Peyer's patch (tissue), 4 donors: ENCODE measurements around the gene FHOD3. TPM values are rescaled to one million over a fixed set of nuclear protein-coding genes. Genes with fewer than 3 reads are reported as not detected.

Experiments
- DNase-seq, 3 donors: peaks; one replicate each; pipeline ENCODE4 v3.0.0-alpha.2; 2017 to 2019
- H3K27ac ChIP-seq, 4 donors: fragments of 200-600 bp; sonication (generic); one replicate each; pipeline ENCODE4 v1.5.1; 2016 to 2019
- H3K27me3 ChIP-seq, 2 donors: fragments of 200-600 bp; sonication (generic); one replicate each; pipeline ENCODE4 v1.5.1; 2019
- H3K36me3 ChIP-seq, 3 donors: fragments of 200-600 bp; sonication (generic); one replicate each; pipeline ENCODE4 v1.5.1; 2016 to 2019
- H3K4me1 ChIP-seq, 4 donors: fragments of 200-600 bp; sonication (generic); one replicate each; pipeline ENCODE4 v1.5.1; 2016 to 2019
- H3K4me3 ChIP-seq, 4 donors: fragments of 200-600 bp; sonication (generic); 1 replicate in 3 of 4; 2 replicates in 1 of 4; pipeline ENCODE4 v1.5.1; 2016 to 2019; ENCODE audit warnings: mild to moderate bottlenecking in 1 of 4
- H3K9me3 ChIP-seq, 4 donors: fragments of 200-600 bp; sonication (generic); one replicate each; pipeline ENCODE4 v1.5.1; 2016 to 2019; ENCODE audit warnings: mild to moderate bottlenecking in 1 of 4
- POLR2A ChIP-seq, 2 donors: fragments of 450-650 bp; IDR thresholded peaks; one replicate each; pipeline ENCODE4 v1.5.1; 2017; ENCODE audit warnings: antibody characterized with exemption in 2 of 2, mild to moderate bottlenecking in 2 of 2, moderate library complexity in 2 of 2
- total RNA-seq, 4 donors: library from RNA; depleted of rRNA; stranded (reverse); fragments of >200 nt; gene quantifications; one replicate each; pipeline ENCODE4 v1.1.0, GENCODE V29; 2016
- TF ChIP-seq, protein P1 (sequence below), 6 experiments: fragments of 450-650 bp in 4 of 6; fragments of 200-600 bp in 2 of 6; sonication (generic) in 1 of 6; IDR thresholded peaks; one replicate each; pipeline ENCODE4 v1.5.1; 2017 to 2019; ENCODE audit warnings: antibody characterized with exemption in 6 of 6, mild to moderate bottlenecking in 3 of 6, moderate library complexity in 1 of 6

Gene FHOD3
- total RNA-seq, 4 donors from 2014 or later, result 0.53 to 10.7 (median 4.6) TPM

- Histone ChIP-seq H3K4me3 (no peak overlapping the region), H3K4me1 (no peaks in the 10 kb centered on the region), H3K36me3 (no peaks in the 10 kb centered on the region), H3K27me3 (no peaks in the 10 kb centered on the region), H3K9me3 (no peaks in the 10 kb centered on the region), H3K27ac (no peak overlapping the region)
- no peak for DNase-seq
- no peak for TF ChIP-seq POLR2A (IDR thresholded peaks at IDR 0.05)
- TF ChIP-seq, protein P1, sequence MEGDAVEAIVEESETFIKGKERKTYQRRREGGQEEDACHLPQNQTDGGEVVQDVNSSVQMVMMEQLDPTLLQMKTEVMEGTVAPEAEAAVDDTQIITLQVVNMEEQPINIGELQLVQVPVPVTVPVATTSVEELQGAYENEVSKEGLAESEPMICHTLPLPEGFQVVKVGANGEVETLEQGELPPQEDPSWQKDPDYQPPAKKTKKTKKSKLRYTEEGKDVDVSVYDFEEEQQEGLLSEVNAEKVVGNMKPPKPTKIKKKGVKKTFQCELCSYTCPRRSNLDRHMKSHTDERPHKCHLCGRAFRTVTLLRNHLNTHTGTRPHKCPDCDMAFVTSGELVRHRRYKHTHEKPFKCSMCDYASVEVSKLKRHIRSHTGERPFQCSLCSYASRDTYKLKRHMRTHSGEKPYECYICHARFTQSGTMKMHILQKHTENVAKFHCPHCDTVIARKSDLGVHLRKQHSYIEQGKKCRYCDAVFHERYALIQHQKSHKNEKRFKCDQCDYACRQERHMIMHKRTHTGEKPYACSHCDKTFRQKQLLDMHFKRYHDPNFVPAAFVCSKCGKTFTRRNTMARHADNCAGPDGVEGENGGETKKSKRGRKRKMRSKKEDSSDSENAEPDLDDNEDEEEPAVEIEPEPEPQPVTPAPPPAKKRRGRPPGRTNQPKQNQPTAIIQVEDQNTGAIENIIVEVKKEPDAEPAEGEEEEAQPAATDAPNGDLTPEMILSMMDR (IDR thresholded peaks at IDR 0.05), result no peak
These were observed 325.6 kb downstream of the FHOD3 start for GRCh38 chr18:36623091-36623490.

- no peak overlapping the region for H3K27ac ChIP-seq
- no peak for DNase-seq
- no peak overlapping the region for H3K4me3 ChIP-seq
- H3K36me3 ChIP-seq, result no peaks in the 10 kb centered on the region
- TF ChIP-seq, protein P1 (IDR thresholded peaks at IDR 0.05), result no peak
- no peak for TF ChIP-seq POLR2A (IDR thresholded peaks at IDR 0.05)
- H3K27me3 ChIP-seq, result no peaks in the 10 kb centered on the region
- no peaks in the 10 kb centered on the region for H3K9me3 ChIP-seq
- no peaks in the 10 kb centered on the region for H3K4me1 ChIP-seq
These were observed 326.2 kb downstream of the FHOD3 start for GRCh38 chr18:36623681-36624190.

DNA sequence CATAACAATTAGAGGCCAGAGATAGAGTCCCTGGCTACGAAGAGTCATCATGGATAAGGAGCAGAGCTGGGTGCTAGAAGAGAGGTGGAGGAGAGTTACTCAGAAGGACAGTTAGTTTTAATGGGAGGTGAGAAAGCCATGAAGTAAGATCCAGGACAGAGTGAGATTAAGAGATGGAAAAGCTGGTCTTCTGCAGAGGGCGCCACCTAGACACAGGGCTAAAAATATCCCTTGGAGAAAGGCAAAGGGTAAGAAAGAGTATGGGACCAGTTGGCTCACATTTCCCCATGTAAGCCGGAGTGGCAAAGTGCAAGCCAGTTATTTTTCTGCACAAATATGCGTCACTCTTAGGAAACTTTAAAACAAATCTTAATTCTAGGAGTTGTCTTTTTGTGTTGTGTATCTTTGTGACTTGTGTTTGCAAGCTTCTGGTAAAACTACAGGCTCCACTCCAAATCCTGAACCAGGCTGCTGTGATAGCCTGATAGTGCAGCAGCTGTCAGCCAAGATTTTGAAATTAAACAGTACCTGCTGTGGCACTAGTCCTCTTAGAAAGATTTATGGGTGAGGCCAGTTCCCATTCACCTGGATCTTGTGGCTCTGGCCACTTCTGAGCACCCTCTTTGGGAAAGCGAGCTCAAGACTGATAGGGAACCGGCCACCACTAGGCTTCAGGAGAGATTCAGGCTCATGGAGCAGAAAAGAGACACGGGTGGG is 327.1 kb downstream of the FHOD3 start:
- H3K4me1 ChIP-seq, result no peaks in the 10 kb centered on the region
- TF ChIP-seq, protein P1 (IDR thresholded peaks at IDR 0.05), result no peak
- TF ChIP-seq POLR2A (IDR thresholded peaks at IDR 0.05), result no peak
- H3K9me3 ChIP-seq, result no peaks in the 10 kb centered on the region
- no peak overlapping the region for H3K4me3 ChIP-seq
- H3K27ac ChIP-seq, result no peak overlapping the region
- H3K36me3 ChIP-seq, result no peaks in the 10 kb centered on the region
- no peak for DNase-seq
- no peaks in the 10 kb centered on the region for H3K27me3 ChIP-seq

- Histone ChIP-seq H3K4me3 (no peak overlapping the region), H3K27me3 (no peaks in the 10 kb centered on the region), H3K9me3 (no peaks in the 10 kb centered on the region), H3K4me1 (no peaks in the 10 kb centered on the region), H3K36me3 (no peaks in the 10 kb centered on the region), H3K27ac (no peak overlapping the region)
- DNase-seq, result no peak
- TF ChIP-seq POLR2A (IDR thresholded peaks at IDR 0.05), result no peak
- TF ChIP-seq, protein P1 (IDR thresholded peaks at IDR 0.05), result no peak
These were observed 327.9 kb downstream of the FHOD3 start for GRCh38 chr18:36625386-36625785.

- TF ChIP-seq, protein P1 (IDR thresholded peaks at IDR 0.05), result no peak
- no peak for TF ChIP-seq POLR2A (IDR thresholded peaks at IDR 0.05)
- Histone ChIP-seq H3K4me1 (no peaks in the 10 kb centered on the region), H3K4me3 (no peak overlapping the region), H3K9me3 (no peaks in the 10 kb centered on the region), H3K36me3 (no peaks in the 10 kb centered on the region), H3K27me3 (no peaks in the 10 kb centered on the region), H3K27ac (no peak overlapping the region)
- DNase-seq, result no peak
These were observed 330.1 kb downstream of the FHOD3 start for GRCh38 chr18:36627637-36628036.
